ENCODE results near the gene CYP46A1.

The CYP46A1 gene

DNA sequence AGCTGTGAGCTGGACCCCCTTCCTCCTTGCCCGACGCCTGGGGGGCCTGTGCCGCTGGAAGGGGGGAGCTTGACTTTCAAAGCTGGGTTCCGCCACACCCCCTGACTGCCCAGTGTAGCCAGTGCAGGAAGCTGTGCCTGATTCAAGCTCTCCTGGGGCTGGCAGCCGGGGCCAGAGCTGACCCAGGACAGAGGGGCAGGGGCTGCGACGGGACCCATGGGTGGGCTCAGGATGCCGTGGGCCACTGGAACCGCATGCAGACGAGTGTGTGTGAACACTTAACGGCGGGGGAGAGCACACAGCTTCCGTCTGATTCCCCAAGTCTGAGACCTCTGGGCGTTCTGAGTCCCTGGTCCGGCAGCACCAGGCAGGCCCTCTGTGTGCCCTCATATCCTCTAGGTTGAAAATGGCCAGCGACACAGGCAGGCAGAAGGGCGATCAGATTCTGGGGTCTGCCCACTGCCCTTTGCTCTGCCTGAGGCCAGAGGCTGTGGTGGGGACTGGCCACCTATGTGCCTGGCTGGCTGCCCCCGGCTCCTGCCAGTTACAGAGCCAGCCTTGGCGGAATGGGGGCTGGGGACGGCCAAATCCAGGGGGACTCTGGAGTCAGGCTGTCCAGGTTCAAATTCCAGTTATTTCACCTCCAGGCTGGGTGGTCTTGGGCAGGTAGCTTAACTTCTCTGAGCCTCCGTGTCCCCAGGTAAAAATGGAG, 54.0 kb downstream of the CYP46A1 start:
- H3K27ac ChIP-seq (ENCODE audit: low read depth, low read length) = no peak overlapping the region
- no peak for TF ChIP-seq EZH2phosphoT487 (conservative IDR thresholded peaks at IDR 0.05; ENCODE audit: low read length)
- TF ChIP-seq, protein P1, sequence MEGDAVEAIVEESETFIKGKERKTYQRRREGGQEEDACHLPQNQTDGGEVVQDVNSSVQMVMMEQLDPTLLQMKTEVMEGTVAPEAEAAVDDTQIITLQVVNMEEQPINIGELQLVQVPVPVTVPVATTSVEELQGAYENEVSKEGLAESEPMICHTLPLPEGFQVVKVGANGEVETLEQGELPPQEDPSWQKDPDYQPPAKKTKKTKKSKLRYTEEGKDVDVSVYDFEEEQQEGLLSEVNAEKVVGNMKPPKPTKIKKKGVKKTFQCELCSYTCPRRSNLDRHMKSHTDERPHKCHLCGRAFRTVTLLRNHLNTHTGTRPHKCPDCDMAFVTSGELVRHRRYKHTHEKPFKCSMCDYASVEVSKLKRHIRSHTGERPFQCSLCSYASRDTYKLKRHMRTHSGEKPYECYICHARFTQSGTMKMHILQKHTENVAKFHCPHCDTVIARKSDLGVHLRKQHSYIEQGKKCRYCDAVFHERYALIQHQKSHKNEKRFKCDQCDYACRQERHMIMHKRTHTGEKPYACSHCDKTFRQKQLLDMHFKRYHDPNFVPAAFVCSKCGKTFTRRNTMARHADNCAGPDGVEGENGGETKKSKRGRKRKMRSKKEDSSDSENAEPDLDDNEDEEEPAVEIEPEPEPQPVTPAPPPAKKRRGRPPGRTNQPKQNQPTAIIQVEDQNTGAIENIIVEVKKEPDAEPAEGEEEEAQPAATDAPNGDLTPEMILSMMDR (IDR thresholded peaks at IDR 0.05; ENCODE audit: insufficient read depth, low read length, poor library complexity, severe bottlenecking) = no peak
- H3K79me2 ChIP-seq (ENCODE audit: insufficient read depth, low read length) = no peaks in the 10 kb centered on the region
- no peaks in the 10 kb centered on the region for H3K36me3 ChIP-seq (ENCODE audit: low read length)
- H3K4me2 ChIP-seq (ENCODE audit: low read depth, low read length, poor library complexity, severe bottlenecking) = no peak overlapping the region
- H4K20me1 ChIP-seq (ENCODE audit: low read depth, low read length) = no peaks in the 10 kb centered on the region
- no peaks in the 10 kb centered on the region for H3F3A ChIP-seq (ENCODE audit: insufficient read depth)
- no peak overlapping the region for H3K9ac ChIP-seq (ENCODE audit: low read length)
- H2AFZ ChIP-seq (ENCODE audit: low read depth, low read length, severe bottlenecking) = no peak overlapping the region
- H3K9me2 ChIP-seq (replicated peaks; ENCODE audit: insufficient read depth, low read length) = no peaks in the 10 kb centered on the region
- no peak overlapping the region for H3K4me3 ChIP-seq (ENCODE audit: insufficient read depth, low read length, poor library complexity, severe bottlenecking)
- no peaks in the 10 kb centered on the region for H3K27me3 ChIP-seq (ENCODE audit: low read length)
- no peaks in the 10 kb centered on the region for H3K9me3 ChIP-seq (ENCODE audit: insufficient read depth, low read length)

DNA sequence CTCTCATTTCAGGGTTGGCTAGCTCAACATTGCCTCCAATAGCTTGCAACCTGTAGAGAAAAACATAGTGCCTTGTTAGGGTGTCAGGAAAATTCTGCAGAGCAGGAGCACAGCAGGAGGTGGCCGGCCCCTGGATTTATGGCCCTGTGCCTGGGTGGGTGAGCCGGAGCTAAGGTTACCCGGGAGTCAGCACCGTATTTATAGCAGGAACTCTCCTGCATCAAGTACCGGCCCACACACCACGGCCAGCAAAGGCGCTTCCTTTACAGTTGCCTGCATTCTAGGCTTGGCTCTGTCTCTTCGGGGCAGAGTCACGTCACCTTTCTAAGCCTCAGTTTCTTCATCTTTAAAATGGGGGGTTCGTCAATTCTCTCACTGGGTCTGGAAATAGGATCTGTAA, 56.3 kb downstream of the CYP46A1 start:
- Histone ChIP-seq H3K79me2 (ENCODE audit: insufficient read depth, low read length) (no peaks in the 10 kb centered on the region), H3F3A (ENCODE audit: insufficient read depth) (no peaks in the 10 kb centered on the region), H3K9me2 (replicated peaks; ENCODE audit: insufficient read depth, low read length) (no peaks in the 10 kb centered on the region)

DNA sequence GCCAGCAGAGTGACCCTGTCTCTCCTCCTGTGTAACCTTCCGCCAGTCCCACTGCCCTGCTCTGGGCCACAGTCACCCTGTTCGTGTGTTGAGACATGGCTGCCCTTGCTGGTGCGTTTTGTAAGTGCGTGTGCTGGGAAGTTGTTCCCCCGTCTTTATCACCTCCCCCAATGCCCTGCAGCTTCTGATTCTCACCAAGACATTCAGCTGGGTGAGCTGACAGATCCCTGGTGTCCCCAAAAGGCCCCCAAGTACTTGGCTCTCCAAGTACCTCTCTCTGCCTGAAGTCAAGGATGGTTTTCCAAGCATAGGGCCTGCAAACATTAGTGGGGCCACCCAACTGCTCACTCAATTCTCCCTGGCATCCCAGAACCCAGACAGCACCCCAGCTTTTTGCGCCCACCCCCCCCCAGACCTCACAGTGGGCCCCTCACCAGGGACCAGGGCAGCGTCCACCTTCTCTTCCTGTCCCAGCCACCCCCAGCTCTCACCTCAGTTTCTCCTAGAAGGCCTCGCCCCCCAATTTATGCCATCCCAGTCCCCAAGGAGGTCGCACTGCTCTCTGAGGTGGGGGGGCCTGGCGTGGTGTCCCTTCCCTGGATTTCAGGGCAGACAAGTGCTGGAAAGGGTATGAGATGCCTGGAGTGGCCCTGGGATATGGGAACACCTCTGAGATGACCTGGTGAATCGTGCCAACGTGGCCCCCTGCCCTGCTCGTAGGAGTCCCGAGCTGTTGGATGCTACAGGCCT, 57.3 kb downstream of the CYP46A1 start:
- no peaks in the 10 kb centered on the region for H3K9me3 ChIP-seq (ENCODE audit: insufficient read depth, low read length)
- no peaks in the 10 kb centered on the region for H4K20me1 ChIP-seq (ENCODE audit: low read depth, low read length)
- H3K79me2 ChIP-seq (ENCODE audit: insufficient read depth, low read length) = no peaks in the 10 kb centered on the region
- no peaks in the 10 kb centered on the region for H3F3A ChIP-seq (ENCODE audit: insufficient read depth)
- H3K4me3 ChIP-seq (ENCODE audit: insufficient read depth, low read length, poor library complexity, severe bottlenecking) = no peak overlapping the region
- no peak overlapping the region for H2AFZ ChIP-seq (ENCODE audit: low read depth, low read length, severe bottlenecking)
- no peak overlapping the region for H3K4me2 ChIP-seq (ENCODE audit: low read depth, low read length, poor library complexity, severe bottlenecking)
- H3K9ac ChIP-seq (ENCODE audit: low read length) = no peak overlapping the region
- no peaks in the 10 kb centered on the region for H3K9me2 ChIP-seq (replicated peaks; ENCODE audit: insufficient read depth, low read length)
- H3K27ac ChIP-seq (ENCODE audit: low read depth, low read length) = no peak overlapping the region
- TF ChIP-seq EZH2phosphoT487 (conservative IDR thresholded peaks at IDR 0.05; ENCODE audit: low read length) = no peak
- TF ChIP-seq, protein P1 (IDR thresholded peaks at IDR 0.05; ENCODE audit: insufficient read depth, low read length, poor library complexity, severe bottlenecking) = no peak
- no peaks in the 10 kb centered on the region for H3K36me3 ChIP-seq (ENCODE audit: low read length)
- H3K27me3 ChIP-seq (ENCODE audit: low read length) = no peaks in the 10 kb centered on the region

More for the DNA sequence above, 56.3 kb downstream of the CYP46A1 start:
- Histone ChIP-seq H3K9ac (ENCODE audit: low read length) (no peak overlapping the region), H3K36me3 (ENCODE audit: low read length) (no peaks in the 10 kb centered on the region), H2AFZ (ENCODE audit: low read depth, low read length, severe bottlenecking) (no peak overlapping the region), H4K20me1 (ENCODE audit: low read depth, low read length) (no peaks in the 10 kb centered on the region), H3K9me3 (ENCODE audit: insufficient read depth, low read length) (no peaks in the 10 kb centered on the region), H3K4me3 (ENCODE audit: insufficient read depth, low read length, poor library complexity, severe bottlenecking) (no peak overlapping the region), H3K27ac (ENCODE audit: low read depth, low read length) (no peak overlapping the region), H3K27me3 (ENCODE audit: low read length) (no peaks in the 10 kb centered on the region), H3K4me2 (ENCODE audit: low read depth, low read length, poor library complexity, severe bottlenecking) (no peak overlapping the region)
- TF ChIP-seq, protein P1 (IDR thresholded peaks at IDR 0.05; ENCODE audit: insufficient read depth, low read length, poor library complexity, severe bottlenecking) = no peak
- no peak for TF ChIP-seq EZH2phosphoT487 (conservative IDR thresholded peaks at IDR 0.05; ENCODE audit: low read length)

Data from SU-DHL-6 (cell line).